BE2C (cell line): Measurements from ENCODE around the gene NRSN2.

Experiments
- DNase-seq: peaks from one replicate; pipeline ENCODE4 v3.0.0-alpha.2; 2020
- H3K27me3 ChIP-seq: fragments of 250-450 bp; sonication (Bioruptor Pico); 2 replicates; pipeline ENCODE4 v1.5.1; 2020; ENCODE audit warnings: mild to moderate bottlenecking
- H3K36me3 ChIP-seq: fragments of 250-450 bp; sonication (Bioruptor Pico); 2 replicates; pipeline ENCODE4 v1.5.1; 2020; ENCODE audit warnings: mild to moderate bottlenecking
- H3K4me1 ChIP-seq: fragments of 250-450 bp; sonication (Bioruptor Pico); 2 replicates; pipeline ENCODE4 v1.5.1; 2020
- H3K4me3 ChIP-seq: 2 replicates; pipeline ENCODE4 v1.5.1; 2011; ENCODE audit warnings: low read depth, low read length
- H3K9me3 ChIP-seq: fragments of 250-450 bp; sonication (Bioruptor Pico); 2 replicates; pipeline ENCODE4 v1.5.1; 2020
- TF ChIP-seq, protein P1 (sequence below): IDR thresholded peaks from 2 replicates; pipeline ENCODE4 v1.5.1; 2012; ENCODE audit warnings: mild to moderate bottlenecking, low read depth, low read length

NRSN2 gene

DNA sequence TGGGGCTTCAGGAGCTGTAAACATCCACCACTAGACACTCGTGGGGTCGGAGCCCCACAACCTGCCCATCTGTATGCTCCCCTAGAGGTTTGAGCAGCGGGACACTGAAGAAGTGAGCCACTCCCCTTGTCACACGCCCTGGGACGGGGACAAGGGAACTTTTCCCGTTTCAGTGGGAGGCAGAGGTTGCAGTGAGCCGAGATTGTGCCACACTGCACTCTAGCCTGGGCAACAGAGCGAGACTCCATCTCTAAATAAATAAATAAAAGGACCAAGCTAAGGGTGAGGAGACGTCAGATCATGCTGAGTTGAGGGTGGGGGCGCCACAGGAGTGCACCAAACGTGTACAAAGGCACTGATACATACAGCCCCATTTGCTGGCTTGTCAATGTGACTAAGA is 41.2 kb upstream of the NRSN2 start:
- TF ChIP-seq, protein P1, sequence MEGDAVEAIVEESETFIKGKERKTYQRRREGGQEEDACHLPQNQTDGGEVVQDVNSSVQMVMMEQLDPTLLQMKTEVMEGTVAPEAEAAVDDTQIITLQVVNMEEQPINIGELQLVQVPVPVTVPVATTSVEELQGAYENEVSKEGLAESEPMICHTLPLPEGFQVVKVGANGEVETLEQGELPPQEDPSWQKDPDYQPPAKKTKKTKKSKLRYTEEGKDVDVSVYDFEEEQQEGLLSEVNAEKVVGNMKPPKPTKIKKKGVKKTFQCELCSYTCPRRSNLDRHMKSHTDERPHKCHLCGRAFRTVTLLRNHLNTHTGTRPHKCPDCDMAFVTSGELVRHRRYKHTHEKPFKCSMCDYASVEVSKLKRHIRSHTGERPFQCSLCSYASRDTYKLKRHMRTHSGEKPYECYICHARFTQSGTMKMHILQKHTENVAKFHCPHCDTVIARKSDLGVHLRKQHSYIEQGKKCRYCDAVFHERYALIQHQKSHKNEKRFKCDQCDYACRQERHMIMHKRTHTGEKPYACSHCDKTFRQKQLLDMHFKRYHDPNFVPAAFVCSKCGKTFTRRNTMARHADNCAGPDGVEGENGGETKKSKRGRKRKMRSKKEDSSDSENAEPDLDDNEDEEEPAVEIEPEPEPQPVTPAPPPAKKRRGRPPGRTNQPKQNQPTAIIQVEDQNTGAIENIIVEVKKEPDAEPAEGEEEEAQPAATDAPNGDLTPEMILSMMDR, result no peak
- no peak overlapping the region for H3K4me3 ChIP-seq
- no peaks in the 10 kb centered on the region for H3K9me3 ChIP-seq
- no peaks in the 10 kb centered on the region for H3K36me3 ChIP-seq
- no peaks in the 10 kb centered on the region for H3K4me1 ChIP-seq
- no peaks in the 10 kb centered on the region for H3K27me3 ChIP-seq
- no peak for DNase-seq

DNA sequence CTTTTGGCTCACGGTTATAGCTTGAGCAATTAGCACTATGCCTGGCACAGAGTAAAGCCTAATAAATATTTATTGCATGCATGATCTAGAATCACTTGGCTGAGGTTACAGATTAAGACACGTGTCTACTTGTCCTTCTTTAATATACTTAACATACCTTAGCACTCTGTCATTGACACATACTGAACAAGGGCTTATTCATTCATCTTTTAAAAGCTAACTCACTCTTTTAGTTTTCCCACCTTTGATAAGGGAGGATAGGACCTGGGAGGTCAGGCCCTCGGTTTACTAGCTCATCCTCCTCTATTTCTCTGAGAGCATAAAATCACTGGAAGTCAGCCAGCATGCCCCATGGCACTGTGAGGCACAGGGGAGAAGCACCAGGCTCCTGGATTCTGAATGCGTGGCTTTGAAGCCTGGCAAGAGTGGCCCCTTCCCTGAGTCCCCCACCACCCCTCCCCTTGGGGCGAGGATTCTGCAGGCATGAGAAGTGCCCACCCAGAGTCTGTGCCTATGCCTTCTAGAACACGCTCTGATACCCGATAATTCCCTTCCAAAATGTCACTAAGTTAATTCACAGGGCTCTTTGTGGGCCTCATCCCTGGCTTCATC is 38.4 kb upstream of the NRSN2 start:
- Histone ChIP-seq H3K4me1 (no peaks in the 10 kb centered on the region), H3K9me3 (no peaks in the 10 kb centered on the region), H3K36me3 (no peaks in the 10 kb centered on the region), H3K27me3 (no peaks in the 10 kb centered on the region), H3K4me3 (no peak overlapping the region)
- TF ChIP-seq, protein P1, result no peak
- DNase-seq, result no peak

DNA sequence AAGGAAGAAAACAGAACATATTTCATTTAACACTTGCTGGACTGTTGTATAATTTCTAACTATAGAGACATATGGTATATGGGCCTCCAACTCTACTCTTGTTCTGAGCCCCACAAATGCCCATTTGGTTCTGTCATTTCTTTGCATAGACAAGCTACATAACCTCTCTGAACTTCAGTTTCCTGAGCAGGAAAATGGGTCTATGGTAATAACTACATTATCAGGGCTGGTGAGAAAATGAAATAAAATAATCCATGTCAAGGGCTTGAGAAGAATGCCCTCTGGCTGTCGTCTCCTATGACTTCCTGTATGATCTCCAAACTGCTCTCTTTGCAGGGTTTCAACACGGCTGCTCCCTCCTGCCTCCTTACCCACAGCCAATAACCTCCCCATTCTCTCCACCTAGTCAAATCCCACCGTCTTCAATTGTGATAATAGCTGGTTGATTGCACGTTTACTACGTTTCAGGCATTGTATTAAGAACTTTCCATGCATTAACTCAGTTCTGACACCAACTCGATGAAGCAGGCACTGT is 37.5 kb upstream of the NRSN2 start:
- Histone ChIP-seq H3K9me3 (no peaks in the 10 kb centered on the region), H3K27me3 (no peaks in the 10 kb centered on the region), H3K4me1 (no peaks in the 10 kb centered on the region), H3K36me3 (no peaks in the 10 kb centered on the region), H3K4me3 (peak overlapping the region; percentile 59)
- TF ChIP-seq, protein P1, result no peak
- DNase-seq, result no peak

DNA sequence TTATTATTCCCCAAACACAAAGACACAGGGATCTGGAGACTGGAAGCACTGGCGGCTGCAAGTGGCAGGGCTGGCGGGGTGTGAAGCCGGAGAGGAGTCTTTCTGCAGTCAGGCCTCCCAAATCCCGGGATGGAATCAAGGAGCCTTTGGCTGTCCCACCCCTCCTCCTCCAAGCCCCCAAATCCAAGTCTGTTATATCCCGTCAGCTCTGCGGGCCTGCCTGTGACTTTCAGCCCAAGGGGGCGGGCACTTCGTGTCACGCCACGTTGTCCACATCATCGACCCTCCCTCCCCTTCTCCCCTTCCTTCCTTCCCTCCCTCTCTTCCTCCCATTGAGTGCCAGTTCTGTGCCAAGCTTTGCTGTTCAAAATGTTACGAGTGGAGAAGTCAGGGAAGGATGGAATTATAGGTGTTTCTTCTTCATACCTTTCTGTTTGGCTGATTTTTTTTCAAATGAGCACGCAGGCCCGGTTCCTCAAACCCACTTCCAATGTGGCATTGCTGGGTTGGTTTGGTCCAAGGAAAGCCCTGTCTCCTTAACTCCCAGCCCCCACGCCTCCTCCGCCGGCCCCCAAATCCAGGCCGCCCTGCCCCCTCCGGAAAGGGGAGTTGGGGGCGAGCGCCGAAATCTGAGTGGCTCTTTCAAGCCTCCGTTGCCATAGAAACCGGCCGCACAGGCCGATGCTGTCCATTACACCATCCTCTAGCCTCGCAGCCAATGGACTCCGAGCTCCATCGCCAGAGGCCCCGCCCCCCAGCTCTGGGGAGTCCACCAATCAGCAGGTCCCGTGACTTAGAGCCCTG is 36.9 kb upstream of the NRSN2 start:
- peak; percentile 96 for DNase-seq
- TF ChIP-seq, protein P1, result no peak
- peak overlapping the region; percentile 59 for H3K4me3 ChIP-seq

DNA sequence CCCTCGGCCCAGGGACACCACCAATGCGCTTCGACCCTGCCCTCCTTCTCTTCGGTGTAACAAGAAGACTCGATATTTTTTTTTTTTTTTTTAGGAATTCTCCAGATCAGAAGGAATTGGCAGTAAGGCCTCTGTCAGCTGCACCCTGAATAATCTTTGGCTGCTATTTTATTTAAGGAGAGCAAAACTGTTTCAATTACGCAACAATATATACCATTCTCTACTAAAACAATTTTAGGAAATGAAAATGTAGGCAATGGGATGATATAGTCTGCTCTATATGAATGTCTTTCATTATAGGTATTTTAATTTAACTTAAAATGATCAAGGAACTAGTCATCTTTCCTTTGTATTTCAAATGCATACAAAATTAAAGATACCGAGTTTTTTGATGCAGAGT is 36.3 kb upstream of the NRSN2 start:
- no peaks in the 10 kb centered on the region for H3K36me3 ChIP-seq
- no peaks in the 10 kb centered on the region for H3K27me3 ChIP-seq
- H3K4me1 ChIP-seq, result no peaks in the 10 kb centered on the region
- TF ChIP-seq, protein P1, result no peak
- peak overlapping the region; percentile 31 for H3K4me3 ChIP-seq
- no peak for DNase-seq
- no peaks in the 10 kb centered on the region for H3K9me3 ChIP-seq

More for the DNA sequence above, 36.9 kb upstream of the NRSN2 start:
- no peaks in the 10 kb centered on the region for H3K27me3 ChIP-seq
- no peaks in the 10 kb centered on the region for H3K9me3 ChIP-seq
- no peaks in the 10 kb centered on the region for H3K4me1 ChIP-seq
- H3K36me3 ChIP-seq, result no peaks in the 10 kb centered on the region

DNA sequence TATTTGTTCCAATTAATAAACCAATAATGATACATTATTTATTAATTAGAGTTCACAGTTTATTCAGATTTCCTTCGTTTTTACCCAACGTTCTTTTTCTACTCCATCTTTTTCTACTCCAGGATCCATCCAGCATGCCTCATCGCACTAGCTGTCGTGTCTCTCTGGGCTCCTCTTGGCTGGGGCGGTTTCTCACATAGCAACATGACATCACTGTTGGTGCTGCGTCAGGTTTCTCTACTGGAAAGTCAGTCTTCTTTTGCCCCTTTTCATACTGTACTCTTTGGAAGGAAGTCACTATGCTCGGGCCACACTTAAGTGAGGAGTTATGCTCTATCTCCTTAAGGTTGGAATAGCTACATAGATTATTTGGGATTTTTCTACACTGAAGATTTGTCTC is 35.3 kb upstream of the NRSN2 start:
- no peaks in the 10 kb centered on the region for H3K36me3 ChIP-seq
- DNase-seq, result no peak
- H3K4me3 ChIP-seq, result no peak overlapping the region
- no peaks in the 10 kb centered on the region for H3K27me3 ChIP-seq
- no peaks in the 10 kb centered on the region for H3K4me1 ChIP-seq
- TF ChIP-seq, protein P1, result no peak
- H3K9me3 ChIP-seq, result no peaks in the 10 kb centered on the region
